GM19328 (cell line): ENCODE data around the gene NUDT14.

Experiments used
- ATAC-seq: cut with Tn5 transposase; IDR thresholded peaks from one replicate; pipeline ENCODE4 v1.9.1; 2021; ENCODE audit warnings: mild to moderate bottlenecking, moderate library complexity; ENCODE audit not compliant: unreplicated experiment

NUDT14 gene

GRCh38 chr14:105161964-105162668 is 19.0 kb downstream of the NUDT14 start:
- ATAC-seq: no peak

GRCh38 chr14:105161309-105161708 is 19.8 kb downstream of the NUDT14 start:
- no peak for ATAC-seq

- no peak for ATAC-seq
Observed at GRCh38 chr14:105160776-105161175, 20.3 kb downstream of the NUDT14 start.

DNA sequence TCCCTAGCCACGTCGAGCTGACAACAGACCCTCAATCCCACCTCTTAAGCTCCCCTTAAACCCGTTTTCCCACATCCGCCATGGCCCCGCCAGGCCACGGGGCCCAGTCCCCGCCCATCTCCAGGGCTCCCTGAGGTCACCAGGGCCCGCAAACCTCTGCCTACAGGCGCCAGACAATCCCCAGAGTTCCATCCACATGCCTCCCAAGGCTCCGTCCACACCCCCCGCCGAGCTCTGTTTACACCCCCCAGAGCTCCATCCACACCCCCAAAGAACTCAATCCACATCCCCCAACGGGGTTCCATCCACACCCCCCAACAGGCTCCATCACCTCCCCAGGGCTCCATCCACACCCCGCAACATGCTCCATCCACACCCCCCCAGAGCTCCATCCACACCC is 21.8 kb downstream of the NUDT14 start:
- ATAC-seq: no peak

GRCh38 chr14:105158794-105159193 is 22.3 kb downstream of the NUDT14 start:
- no peak for ATAC-seq

DNA sequence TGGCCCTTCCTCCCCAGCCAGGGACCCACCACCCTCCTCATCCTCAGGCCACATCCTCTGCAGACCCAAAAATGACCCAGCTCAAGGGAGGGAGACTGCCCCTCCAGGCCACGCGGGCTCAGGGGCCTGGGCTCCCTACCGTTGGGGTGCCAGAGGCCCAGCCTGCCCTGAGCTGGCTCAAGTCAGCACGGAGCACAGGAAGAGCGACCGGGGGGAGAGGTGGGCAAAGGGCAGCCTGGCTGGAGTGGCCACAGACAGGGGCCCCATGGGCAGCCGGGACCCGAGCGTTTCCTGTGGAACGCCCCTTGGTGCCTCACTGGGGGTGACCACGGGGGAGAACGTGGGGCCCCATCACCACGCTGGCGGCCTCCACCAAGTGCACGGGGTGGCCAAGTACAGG is 23.2 kb downstream of the NUDT14 start:
- ATAC-seq: no peak

DNA sequence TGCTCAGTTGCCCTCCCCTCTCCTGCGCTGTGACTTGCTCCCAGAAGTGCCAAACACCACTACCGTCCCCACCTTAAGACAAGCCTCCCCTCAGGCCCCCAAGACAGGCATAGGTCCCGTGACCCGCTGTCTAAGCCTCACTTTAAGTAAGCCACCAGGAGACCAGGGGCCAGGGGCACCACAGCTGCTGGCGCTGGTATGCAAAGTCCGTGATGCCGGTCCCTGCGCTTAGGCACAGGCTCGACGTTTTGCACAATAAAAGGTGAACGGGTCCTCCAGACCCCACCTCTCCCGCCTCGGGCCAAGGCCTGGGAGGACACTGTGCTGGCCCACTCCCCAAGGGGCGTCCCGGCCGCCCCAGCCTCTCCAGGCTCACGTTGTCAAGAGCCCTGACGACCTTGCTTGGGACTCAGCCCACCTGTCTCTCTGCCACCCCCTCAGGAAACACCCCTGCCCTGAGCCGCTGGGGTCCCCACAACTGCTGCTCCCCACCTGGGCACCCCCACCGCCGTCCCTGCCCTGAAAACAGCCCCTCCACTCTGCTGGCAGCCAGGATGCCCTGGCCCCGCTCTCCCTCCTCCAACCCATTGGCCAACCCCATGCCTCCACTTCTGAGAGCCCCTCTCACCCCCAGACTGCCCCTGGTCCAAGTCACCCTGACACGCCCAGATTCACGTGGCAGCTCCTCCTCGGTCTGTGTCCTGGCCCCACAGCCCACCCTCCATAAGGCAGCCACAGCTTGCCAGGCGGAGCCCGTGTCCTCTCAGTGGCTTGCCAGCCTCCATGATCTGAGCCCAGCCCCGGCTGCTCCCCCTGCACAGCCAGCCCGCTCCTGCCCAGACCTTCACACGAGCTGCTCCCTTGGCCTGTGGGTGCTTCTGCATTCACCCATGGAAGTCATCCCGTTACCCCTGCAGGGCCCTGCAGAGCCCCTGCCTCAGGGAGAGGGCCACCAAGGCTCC is 24.4 kb downstream of the NUDT14 start:
- ATAC-seq: no peak

DNA sequence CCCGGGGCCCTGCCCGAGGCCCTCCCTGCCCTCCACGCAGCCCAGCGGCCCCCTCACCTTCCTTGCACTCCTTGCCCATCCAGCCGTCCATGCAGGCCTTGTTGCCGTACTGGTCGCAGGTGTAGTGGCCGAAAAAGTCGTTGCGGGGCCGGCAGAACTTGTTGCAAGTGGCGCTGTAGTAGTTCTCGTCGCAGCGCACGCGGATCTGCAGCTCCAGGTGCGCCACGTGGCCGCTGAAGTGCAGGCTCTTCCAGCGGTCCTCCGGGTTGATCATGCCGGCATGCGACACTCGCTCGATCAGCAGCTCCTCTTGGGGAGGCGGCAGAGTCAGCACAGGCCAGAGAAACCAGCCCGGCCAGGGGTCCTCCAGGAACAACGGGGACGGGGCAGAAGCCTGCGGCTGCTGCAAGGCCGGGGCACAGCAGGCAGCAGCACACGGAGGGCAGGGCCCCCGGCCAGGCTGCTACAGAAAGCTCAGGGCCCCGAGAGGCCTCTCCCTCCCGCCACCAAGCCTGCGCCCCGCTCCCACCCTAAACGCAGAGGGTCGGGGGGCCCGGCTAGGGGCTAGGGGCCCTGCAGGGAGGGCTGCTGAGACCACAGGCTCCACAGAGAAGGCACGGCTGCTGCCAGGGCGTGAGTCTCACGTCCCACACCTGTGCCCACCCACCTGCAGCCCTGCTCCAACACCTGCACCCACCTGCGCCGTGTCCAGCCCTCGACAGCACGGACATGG is 25.3 kb downstream of the NUDT14 start:
- ATAC-seq: no peak

DNA sequence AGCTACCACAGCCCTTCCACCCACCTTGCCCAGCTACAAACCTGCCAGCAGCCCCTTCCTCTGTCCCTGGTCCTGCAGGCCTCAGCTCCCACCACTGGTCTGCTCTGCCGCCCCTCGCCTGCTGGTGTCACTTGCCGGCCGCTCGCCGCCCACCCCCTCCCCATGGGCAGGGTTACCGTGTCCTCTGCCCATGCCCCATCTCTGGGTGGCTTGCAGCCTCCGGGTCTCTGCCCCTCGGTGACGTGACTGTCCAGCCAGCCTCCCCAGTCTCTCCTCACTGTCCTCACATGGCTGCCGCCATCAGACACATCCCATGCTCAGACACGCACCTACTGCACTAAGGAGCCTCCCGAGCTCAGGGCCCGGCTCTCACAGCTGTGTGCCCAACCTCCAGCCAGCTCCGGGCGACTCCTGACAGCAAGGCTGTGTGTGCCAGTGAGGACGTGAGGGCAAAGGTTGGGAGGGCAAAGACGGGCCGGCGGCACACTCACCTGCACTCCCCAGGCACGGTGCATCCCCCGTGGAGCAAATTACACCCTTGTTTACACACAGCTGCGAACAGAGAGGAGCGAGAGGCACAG is 26.0 kb downstream of the NUDT14 start:
- ATAC-seq: no peak

DNA sequence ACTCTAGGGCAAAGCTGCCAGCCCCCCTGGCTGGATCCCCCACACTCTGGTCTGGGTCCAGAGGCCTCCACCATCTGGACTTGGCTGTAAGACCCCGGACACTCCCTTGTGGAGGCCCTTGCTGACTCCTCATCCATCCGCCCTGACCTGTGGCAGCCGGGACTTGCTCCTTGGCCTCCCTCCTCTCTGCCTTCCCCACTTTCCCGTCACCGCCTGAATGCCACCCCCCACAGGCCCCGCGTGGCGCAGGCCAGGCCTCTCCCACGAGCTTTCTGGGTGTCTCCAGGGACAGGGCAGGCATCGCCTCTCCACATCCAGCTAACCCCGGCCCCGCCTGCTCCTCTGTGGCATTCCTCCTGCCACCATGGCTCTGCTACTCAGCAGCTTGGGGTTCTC is 26.6 kb downstream of the NUDT14 start:
- ATAC-seq: no peak

- no peak for ATAC-seq
Observed at GRCh38 chr14:105153739-105154475, 27.2 kb downstream of the NUDT14 start.

DNA sequence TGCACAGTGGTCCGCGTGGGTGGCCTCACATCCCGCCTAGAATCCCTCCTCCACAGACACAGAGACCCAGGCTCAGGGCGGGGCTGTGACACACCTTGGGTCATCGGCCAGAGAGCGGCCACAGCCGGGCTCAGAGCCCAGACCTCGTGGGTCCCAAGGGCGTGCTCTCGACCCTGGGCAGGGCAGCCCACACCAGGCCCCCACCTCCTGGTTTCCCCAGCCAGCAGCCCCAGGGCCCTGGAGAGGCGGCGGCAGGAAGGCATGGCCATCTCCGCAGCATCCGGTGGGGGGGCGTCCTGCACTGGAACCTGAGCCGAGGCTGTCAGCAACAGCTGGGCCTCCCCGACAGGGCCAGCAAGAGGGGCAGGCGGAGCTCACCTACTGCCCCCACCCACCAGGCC is 27.8 kb downstream of the NUDT14 start:
- no peak for ATAC-seq

GRCh38 chr14:105152794-105153241 is 28.3 kb downstream of the NUDT14 start:
- no peak for ATAC-seq

DNA sequence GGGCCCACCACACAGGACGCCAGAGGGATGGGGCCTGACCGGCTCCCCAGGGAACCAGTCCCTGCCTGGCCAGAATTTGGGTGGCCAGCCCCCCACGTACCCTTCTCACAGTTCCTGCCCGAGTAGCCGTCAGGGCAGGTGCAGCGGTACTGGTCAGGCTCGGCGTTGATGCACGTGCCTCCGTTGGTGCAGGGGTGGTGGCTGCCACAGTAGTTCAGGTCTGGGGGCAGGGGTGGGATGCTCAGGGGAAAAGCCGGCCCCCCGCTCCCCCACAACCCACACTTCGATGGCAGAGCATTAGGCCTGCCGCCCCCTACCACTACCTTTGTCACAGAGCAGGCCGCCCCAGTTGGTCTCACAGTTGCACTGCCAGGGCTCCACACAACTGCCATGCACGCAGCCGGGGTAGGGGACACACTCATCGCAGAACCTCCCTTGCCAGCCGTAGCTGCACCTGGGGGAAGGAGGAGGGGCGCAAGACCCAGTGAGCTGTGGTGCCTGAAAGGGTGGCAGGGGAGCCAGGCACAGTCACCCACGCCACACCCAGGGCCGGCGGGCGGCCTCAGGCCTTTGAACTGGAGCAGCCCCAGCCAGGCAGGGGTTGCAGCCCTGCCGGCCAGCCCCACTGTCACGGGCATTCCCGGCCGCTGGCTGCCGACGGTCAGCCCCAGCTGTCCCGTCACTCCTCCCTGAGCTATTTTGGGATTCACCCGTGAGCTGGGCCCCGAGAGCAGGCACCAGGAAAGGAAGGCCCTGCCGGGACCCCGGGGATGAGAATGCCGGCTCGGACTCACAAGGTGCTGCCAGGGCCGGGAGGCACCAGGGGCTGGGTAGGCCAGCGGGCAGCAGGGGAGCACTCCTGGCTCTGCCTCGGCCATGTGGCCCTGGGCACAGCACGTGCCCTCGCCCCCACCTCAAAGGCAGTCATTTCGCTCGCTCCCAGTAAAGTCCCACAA is 29.0 kb downstream of the NUDT14 start:
- no peak for ATAC-seq

DNA sequence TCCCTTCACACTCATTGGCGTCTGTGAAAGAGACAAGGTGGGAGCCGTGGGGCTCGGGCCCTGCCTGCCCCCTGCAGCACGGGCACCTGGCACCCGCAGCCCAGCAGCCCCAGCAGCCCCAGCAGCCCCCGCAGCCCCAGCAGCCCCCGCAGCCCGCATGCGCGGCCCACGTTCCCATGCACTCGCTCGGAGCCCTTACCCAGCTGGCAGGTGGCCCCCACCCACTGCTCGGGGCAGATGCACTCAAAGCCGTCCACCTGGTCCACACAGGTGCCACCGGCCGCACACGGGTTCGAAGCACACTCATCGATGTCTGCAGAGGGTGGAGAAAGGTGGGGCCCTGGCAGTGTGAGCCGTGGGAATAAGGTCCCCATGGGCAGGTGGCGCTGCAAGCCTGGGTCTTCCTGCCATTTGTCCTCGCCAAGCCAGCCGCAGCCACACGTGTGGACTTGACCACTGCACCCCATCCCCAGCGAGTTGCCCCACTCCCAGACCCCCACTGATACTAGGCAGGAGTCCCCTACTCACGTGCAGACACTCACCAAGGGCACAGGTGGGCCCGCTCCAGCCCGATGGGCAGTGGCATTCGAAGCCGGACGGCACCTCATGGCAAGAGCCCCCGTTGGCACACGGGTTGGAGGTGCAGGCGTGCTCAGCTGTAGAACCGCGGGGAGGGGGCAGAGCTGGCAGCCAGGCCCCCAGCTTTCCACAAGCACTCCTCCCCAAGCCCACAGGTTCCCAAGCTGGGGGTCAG is 29.9 kb downstream of the NUDT14 start:
- no peak for ATAC-seq

- ATAC-seq: no peak
Observed at GRCh38 chr14:105150368-105151083, 30.6 kb downstream of the NUDT14 start.

- no peak for ATAC-seq
Observed at GRCh38 chr14:105150026-105150367, 31.1 kb downstream of the NUDT14 start.
